Measurements from ENCODE around the gene MRPS23. TPM values are rescaled to one million over a fixed set of nuclear protein-coding genes. Genes with fewer than 3 reads are reported as not detected.

Gene MRPS23
- total and polyA plus RNA-seq, 9 of the 15 experiments (the other 6 are each of a cell fraction or from before 2014, with no cell fraction given): 59.1 to 298 (median 98.8) TPM

DNA sequence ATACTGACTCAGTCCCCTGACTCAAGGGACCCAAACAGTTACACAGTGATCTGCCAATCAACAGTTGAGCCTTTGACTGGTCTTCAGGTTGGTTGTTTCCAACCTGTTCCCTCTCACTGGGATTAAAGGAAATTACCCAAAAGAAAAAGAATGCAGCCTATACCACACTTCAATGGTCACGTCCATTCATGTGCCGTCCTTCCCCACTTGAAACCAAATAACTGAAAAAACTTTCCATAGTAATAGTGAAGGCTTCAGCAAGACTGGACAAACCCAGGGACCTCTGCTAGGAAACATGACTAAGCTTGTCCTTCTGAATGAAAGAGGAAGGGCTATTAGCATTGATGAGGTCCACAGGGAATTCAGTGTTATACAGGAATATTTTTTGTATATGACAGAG, 30.6 kb downstream of the MRPS23 start:
- H3K9me1 ChIP-seq (ENCODE audit: control insufficient read depth, insufficient read depth, low read length): no peaks in the 10 kb centered on the region
- H3K36me3 ChIP-seq (ENCODE audit: control insufficient read depth, insufficient read depth, low read length): no peaks in the 10 kb centered on the region
- TF ChIP-seq MYBL2 (IDR thresholded peaks at IDR 0.05; ENCODE audit: low read depth): no peak
- no peak for TF ChIP-seq MYBL2 (CRISPR knock-in tag; IDR thresholded peaks at IDR 0.05; ENCODE audit: borderline replicate concordance)
- no peak for TF ChIP-seq DIDO1 (tag; IDR thresholded peaks at IDR 0.05; ENCODE audit: low read depth)
- no peak for TF ChIP-seq ZNF445 (CRISPR knock-in tag; IDR thresholded peaks at IDR 0.05; ENCODE audit: low read depth)
- no peak for TF ChIP-seq FOS (IDR thresholded peaks at IDR 0.05; ENCODE audit: extremely low read depth, insufficient read length)
- no peak for TF ChIP-seq CEBPG (CRISPR knock-in tag; IDR thresholded peaks at IDR 0.05)
- no peak for TF ChIP-seq CEBPG (tag; conservative IDR thresholded peaks at IDR 0.05 in 1 of 2, IDR thresholded peaks at IDR 0.05 in 1 of 2)
- TF ChIP-seq YBX1 (IDR thresholded peaks at IDR 0.05): no peak
- no peak for TF ChIP-seq ESRRA (IDR thresholded peaks at IDR 0.05; ENCODE audit: borderline replicate concordance, low read depth)
- TF ChIP-seq CHCHD3 (CRISPR knock-in tag; IDR thresholded peaks at IDR 0.05): no peak
- TF ChIP-seq ZC3H8 (IDR thresholded peaks at IDR 0.05): no peak
- no peak for TF ChIP-seq ZNF766 (CRISPR knock-in tag; conservative IDR thresholded peaks at IDR 0.05)
- no peak for TF ChIP-seq MCM5 (IDR thresholded peaks at IDR 0.05; ENCODE audit: low read depth)
- TF ChIP-seq ZNF75A (CRISPR knock-in tag; IDR thresholded peaks at IDR 0.05): no peak
- no peak for TF ChIP-seq ADNP (tag; IDR thresholded peaks at IDR 0.05)
- no peak for TF ChIP-seq FOXJ3 (CRISPR knock-in tag; IDR thresholded peaks at IDR 0.05)
- no peak for TF ChIP-seq TBP (optimal IDR thresholded peaks at IDR 0.05; ENCODE audit: low read depth, low read length)
- TF ChIP-seq, protein P1, sequence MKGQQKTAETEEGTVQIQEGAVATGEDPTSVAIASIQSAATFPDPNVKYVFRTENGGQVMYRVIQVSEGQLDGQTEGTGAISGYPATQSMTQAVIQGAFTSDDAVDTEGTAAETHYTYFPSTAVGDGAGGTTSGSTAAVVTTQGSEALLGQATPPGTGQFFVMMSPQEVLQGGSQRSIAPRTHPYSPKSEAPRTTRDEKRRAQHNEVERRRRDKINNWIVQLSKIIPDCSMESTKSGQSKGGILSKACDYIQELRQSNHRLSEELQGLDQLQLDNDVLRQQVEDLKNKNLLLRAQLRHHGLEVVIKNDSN (CRISPR knock-in tag; IDR thresholded peaks at IDR 0.05): no peak
- in situ Hi-C loops (cut with MboI) (no loop called here), intact Hi-C loops (cut with micrococcal nuclease) (no loop called here)
- H4K20me1 ChIP-seq (replicated peaks; ENCODE audit: control insufficient read depth, insufficient read depth, low read length): no peaks in the 10 kb centered on the region
- no peak overlapping the region for H3K9ac ChIP-seq (ENCODE audit: insufficient read depth in 1 of 2, low read depth in 2 of 2, low read length in 2 of 2)
- FAIRE-seq (no peak), ATAC-seq (no peak), DNase-seq (ENCODE audit: extremely low read depth in 1 of 4, low spot score in 3 of 4) (no peak)
- no peak overlapping the region for H2AFZ ChIP-seq (ENCODE audit: low read depth, low read length)
- no peak overlapping the region for H3K27ac ChIP-seq (ENCODE audit: extremely low read depth, low read depth, low read length)
- no TSS peak for BruUV-seq (replicated peaks)
- WGBS (ENCODE audit: insufficient coverage, low coverage, missing lambda C conversion rate): 0% methylated on average over 2 of the region's 2 CpGs
- ChIA-PET POLR2A (interaction anchor here (1.3 kb wide), 1 partner anchor 9 kb away, joined by 4 read pairs; no protein-coding TSS in a partner anchor), CTCF (ENCODE audit: low intra/inter-chr PET ratio) (no interaction called here)
- H3K4me2 ChIP-seq (ENCODE audit: insufficient read depth, low read length): no peak overlapping the region
- no peaks in the 10 kb centered on the region for H3K4me1 ChIP-seq (replicated peaks in 1 of 2; ENCODE audit: control insufficient read depth in 2 of 2, insufficient read depth in 2 of 2, low read length in 2 of 2)
- H3K79me2 ChIP-seq (ENCODE audit: control insufficient read depth, insufficient read depth, low read length): no peaks in the 10 kb centered on the region
- no peak overlapping the region for H3K4me3 ChIP-seq
- peaks cover 42 to 43% of the 10 kb centered on the region in 2 experiments for H3K27me3 ChIP-seq (ENCODE audit: control insufficient read depth in 2 of 2, insufficient read depth in 2 of 2, low read length in 2 of 2)
- H3K9me3 ChIP-seq (replicated peaks; ENCODE audit: control insufficient read depth, insufficient read depth, low read depth, low read length): no peaks in the 10 kb centered on the region

All from K562 (cell line).